Kidney (tissue), 22 donors: ENCODE data around the gene C1QTNF7. TPM values are rescaled to one million over a fixed set of nuclear protein-coding genes. Genes with fewer than 3 reads are reported as not detected.
A peak's percentile ranks its signal among the peaks of the same experiment; 100 is the strongest.

ENCODE experiments used
- DNase-seq, 5 donors: peaks; one replicate each; pipeline ENCODE4 v3.0.0-alpha.2; 2013 to 2020
- FAIRE-seq: peaks from 2 replicates; lab custom pipeline; 2012; peaks lifted over from hg19 to GRCh38; lab: Jason Lieb, UNC
- H3K27ac ChIP-seq, 2 donors: one replicate each; pipeline ENCODE4 v1.7.0; 2013; ENCODE audit warnings: low read depth in 2 of 2, low read length in 2 of 2, inconsistent platforms in 1 of 2
- H3K27me3 ChIP-seq: one replicate; pipeline ENCODE4 v1.7.1; 2013; ENCODE audit warnings: low read length, inconsistent platforms; ENCODE audit not compliant: control insufficient read depth, insufficient read depth
- H3K36me3 ChIP-seq, 3 donors: one replicate each; pipeline versions ENCODE4 v1.7.0 to v1.7.1; 2013; ENCODE audit warnings: low read length in 3 of 3, control low read depth in 1 of 3, inconsistent platforms in 1 of 3; ENCODE audit not compliant: insufficient read depth in 3 of 3, control insufficient read depth in 2 of 3
- H3K4me1 ChIP-seq, 3 donors: one replicate each; pipeline versions ENCODE4 v1.7.0 to v1.7.1; 2013; ENCODE audit warnings: low read length in 3 of 3, inconsistent platforms in 1 of 3, low read depth in 1 of 3; ENCODE audit not compliant: control insufficient read depth in 2 of 3, insufficient read depth in 2 of 3
- H3K4me3 ChIP-seq, 3 donors: one replicate each; pipeline versions ENCODE4 v1.7.0 to v1.8.1; 2013; ENCODE audit warnings: low read length in 3 of 3, control low read depth in 1 of 3, inconsistent platforms in 1 of 3
- H3K9ac ChIP-seq, 3 donors: one replicate each; pipeline versions ENCODE4 v1.7.0 to v1.7.1; 2013; ENCODE audit warnings: low read length in 3 of 3, control low read depth in 1 of 3, inconsistent platforms in 1 of 3
- H3K9me3 ChIP-seq, 3 donors: one replicate each; pipeline versions ENCODE4 v1.7.0 to v1.7.1; 2013; ENCODE audit warnings: low read length in 3 of 3, control low read depth in 1 of 3, inconsistent platforms in 1 of 3; ENCODE audit not compliant: control insufficient read depth in 2 of 3, insufficient read depth in 1 of 3
- CTCF ChIP-seq: IDR thresholded peaks from 3 replicates; pipeline ENCODE4 v1.5.1; 2012; ENCODE audit warnings: mild to moderate bottlenecking, moderate library complexity, borderline replicate concordance; ENCODE audit not compliant: insufficient read depth; ENCODE audit errors: extremely low read depth
- intact Hi-C: fragments of 100-400 bp; cut with DNase I; formaldehyde crosslinking; loops from one replicate; pipeline ENCODE4 v1.11.1; 2022
- long read RNA-seq, 10 donors: library from polyadenylated mRNA in 1 of 10; unstranded in 1 of 10; transcript quantifications; one replicate each; pipeline ENCODE4 v2.0.0 and lab custom pipeline, GENCODE V29; 2021 to 2026
- polyA plus RNA-seq: library from polyadenylated mRNA; stranded (reverse); fragments of 350-450 nt; fragmentation: Illumina TruSeq; extraction: RNeasy Lipid Tissue Mini Kit (QIAGEN cat#74804); gene quantifications from one replicate; pipeline ENCODE4 v1.2.3, GENCODE V29; 2014; ENCODE audit warnings: low read depth, low replicate concordance; ENCODE audit not compliant: insufficient read depth
- total RNA-seq: library from RNA; stranded (reverse); fragmentation: NEBNext Ultra II Directional; extraction: Animal tissue kit (Norgen Biotek cat#: 25700); gene quantifications from one replicate; pipeline ENCODE4 v1.2.1, GENCODE V29; 2021
- donor health status: control.
- donor health status: control.
- donor health status: control.
- donor health status: control.
- donor health status: control.
- donor health status: DM: yes; HTN: yes; CAD: no.
- donor health status: Normal renal cell carcinoma (clear cell type).

C1QTNF7 gene
- total RNA-seq: 2.2 TPM
- 5.3 TPM for polyA plus RNA-seq
- long read RNA-seq, donor 1, full-length matches to known transcripts: 5 of 5 reads
- long read RNA-seq, donor 1, partial matches to known transcripts: 0 of 5 reads
- long read RNA-seq, donor 1, other reads (novel, unspliced or antisense): 0 of 5 reads
- long read RNA-seq, donor 2, full-length matches to known transcripts: 5 of 5 reads
- long read RNA-seq, donor 2, partial matches to known transcripts: 0 of 5 reads
- long read RNA-seq, donor 2, other reads (novel, unspliced or antisense): 0 of 5 reads
- long read RNA-seq, donor 3, full-length matches to known transcripts: 8 of 8 reads
- long read RNA-seq, donor 3, partial matches to known transcripts: 0 of 8 reads
- long read RNA-seq, donor 3, other reads (novel, unspliced or antisense): 0 of 8 reads
- long read RNA-seq, donor 4, full-length matches to known transcripts: 9 of 9 reads
- long read RNA-seq, donor 4, partial matches to known transcripts: 0 of 9 reads
- long read RNA-seq, donor 4, other reads (novel, unspliced or antisense): 0 of 9 reads
- long read RNA-seq, donor 5, full-length matches to known transcripts: 1 of 1 reads
- long read RNA-seq, donor 5, partial matches to known transcripts: 0 of 1 reads
- long read RNA-seq, donor 5, other reads (novel, unspliced or antisense): 0 of 1 reads
- long read RNA-seq, donor 6, full-length matches to known transcripts: 20 of 25 reads
- long read RNA-seq, donor 6, partial matches to known transcripts: 0 of 25 reads
- long read RNA-seq, donor 6, other reads (novel, unspliced or antisense): 5 of 25 reads
- long read RNA-seq, donor 7, partial matches to known transcripts: 0 of 3 reads
- long read RNA-seq, donor 7, other reads (novel, unspliced or antisense): 1 of 3 reads
- long read RNA-seq, donor 8, full-length matches to known transcripts: 6 of 6 reads
- long read RNA-seq, donor 8, partial matches to known transcripts: 0 of 6 reads
- long read RNA-seq, donor 8, other reads (novel, unspliced or antisense): 0 of 6 reads
- long read RNA-seq, donor 9, full-length matches to known transcripts: 7 of 7 reads
- long read RNA-seq, donor 9, partial matches to known transcripts: 0 of 7 reads
- long read RNA-seq, donor 9, other reads (novel, unspliced or antisense): 0 of 7 reads
- long read RNA-seq, donor 10: 0 reads

DNA sequence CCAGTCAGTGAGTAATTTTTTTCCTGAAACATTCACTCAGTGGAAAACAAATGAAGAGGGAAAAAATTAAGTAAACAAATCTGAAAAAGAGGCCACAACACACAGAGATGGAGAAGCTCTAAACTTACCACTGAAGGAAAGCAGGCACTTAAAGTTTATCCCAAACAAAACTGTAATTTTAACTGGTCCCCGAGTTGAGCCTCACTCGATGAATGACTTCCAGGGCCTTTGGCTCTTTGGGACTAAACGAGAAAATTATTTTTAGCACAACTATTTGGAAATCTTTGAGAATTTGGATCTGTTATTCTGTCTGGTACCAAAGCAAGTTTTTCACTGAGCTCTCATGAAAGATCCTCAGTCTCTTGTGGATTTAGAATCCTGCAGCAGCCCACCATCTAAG lies at the start of gene C1QTNF7:
TSS of gene C1QTNF7 (plus strand) at position 333 of the 400 bp plus-strand sequence. CDS start 7,711 bp downstream, outside the sequence.
- FAIRE-seq: no peak
- Histone ChIP-seq H3K4me3 (no peak within 1 kb of the TSS), H3K27me3 (no peaks in the 10 kb centered on the region), H3K9ac (no peak within 1 kb of the TSS), H3K9me3 (no peaks in the 10 kb centered on the region), H3K4me1 (no peaks in the 10 kb centered on the region), H3K36me3 (no peaks in the 10 kb centered on the region), H3K27ac (no peak within 1 kb of the TSS)
- peak in 1 of 5 donors; percentile 50 for DNase-seq
- no peak for TF ChIP-seq CTCF
- intact Hi-C loops: no loop called here

GRCh38 chr4:15378062-15378461 lies 49.8 kb upstream of the C1QTNF7 start:
- intact Hi-C loops: no loop called here
- no peak for FAIRE-seq

GRCh38 chr4:15378493-15378892 lies 49.3 kb upstream of the C1QTNF7 start:
- H3K36me3 ChIP-seq: no peaks in the 10 kb centered on the region
- no peaks in the 10 kb centered on the region for H3K9me3 ChIP-seq
- DNase-seq (peak in 1 of 5 donors; percentile 59), FAIRE-seq (no peak)
- no peaks in the 10 kb centered on the region for H3K4me1 ChIP-seq
- H3K9ac ChIP-seq: no peak overlapping the region
- H3K27me3 ChIP-seq: no peaks in the 10 kb centered on the region
- intact Hi-C loops: no loop called here
- no peak overlapping the region for H3K27ac ChIP-seq
- H3K4me3 ChIP-seq: no peak overlapping the region
- no peak for TF ChIP-seq CTCF

More at GRCh38 chr4:15378062-15378461, 49.8 kb upstream of the C1QTNF7 start:
- Histone ChIP-seq H3K4me3 (no peak overlapping the region), H3K27me3 (no peaks in the 10 kb centered on the region), H3K9ac (no peak overlapping the region), H3K27ac (no peak overlapping the region), H3K4me1 (no peaks in the 10 kb centered on the region), H3K9me3 (no peaks in the 10 kb centered on the region), H3K36me3 (no peaks in the 10 kb centered on the region)
- TF ChIP-seq CTCF: no peak
- DNase-seq: peak in 1 of 5 donors; percentile 68
